GM19463 (cell line): ENCODE measurements around the gene RPUSD4.

ENCODE experiments used
- ATAC-seq: cut with Tn5 transposase; IDR thresholded peaks from one replicate; pipeline ENCODE4 v1.9.1; 2021; ENCODE audit warnings: mild to moderate bottlenecking, moderate library complexity; ENCODE audit not compliant: unreplicated experiment

Gene RPUSD4

DNA sequence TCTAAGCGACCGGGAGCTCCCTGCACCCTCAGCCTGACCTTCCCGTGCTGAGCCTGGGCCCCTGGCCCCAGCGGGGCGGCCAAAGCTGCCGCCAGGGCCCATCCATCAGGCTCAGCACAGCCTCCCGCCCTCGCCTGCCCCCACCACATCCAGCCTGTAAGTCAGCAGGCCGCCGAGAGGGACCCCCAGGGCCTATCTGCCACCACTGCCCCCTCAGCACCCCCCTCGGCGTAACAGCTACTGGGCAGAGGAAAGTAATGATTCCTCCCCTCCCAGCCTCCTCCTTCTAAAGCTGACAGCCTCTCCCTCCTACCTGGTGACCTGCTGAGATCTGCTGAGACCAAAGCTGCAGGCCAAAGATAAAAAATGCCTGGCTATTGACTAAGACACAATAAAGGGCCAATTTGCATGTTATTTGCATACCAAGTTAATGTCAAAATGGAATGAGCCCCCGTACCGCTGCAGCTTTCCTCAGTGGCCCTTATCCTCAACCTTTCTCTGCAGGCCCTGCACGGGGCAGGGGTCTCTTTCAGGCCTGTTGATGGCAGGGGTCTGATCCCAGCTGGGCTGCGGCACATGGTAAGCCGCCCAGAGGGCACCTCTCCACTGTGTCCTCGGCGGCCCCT, 51.6 kb downstream of the RPUSD4 start:
- no peak for ATAC-seq

DNA sequence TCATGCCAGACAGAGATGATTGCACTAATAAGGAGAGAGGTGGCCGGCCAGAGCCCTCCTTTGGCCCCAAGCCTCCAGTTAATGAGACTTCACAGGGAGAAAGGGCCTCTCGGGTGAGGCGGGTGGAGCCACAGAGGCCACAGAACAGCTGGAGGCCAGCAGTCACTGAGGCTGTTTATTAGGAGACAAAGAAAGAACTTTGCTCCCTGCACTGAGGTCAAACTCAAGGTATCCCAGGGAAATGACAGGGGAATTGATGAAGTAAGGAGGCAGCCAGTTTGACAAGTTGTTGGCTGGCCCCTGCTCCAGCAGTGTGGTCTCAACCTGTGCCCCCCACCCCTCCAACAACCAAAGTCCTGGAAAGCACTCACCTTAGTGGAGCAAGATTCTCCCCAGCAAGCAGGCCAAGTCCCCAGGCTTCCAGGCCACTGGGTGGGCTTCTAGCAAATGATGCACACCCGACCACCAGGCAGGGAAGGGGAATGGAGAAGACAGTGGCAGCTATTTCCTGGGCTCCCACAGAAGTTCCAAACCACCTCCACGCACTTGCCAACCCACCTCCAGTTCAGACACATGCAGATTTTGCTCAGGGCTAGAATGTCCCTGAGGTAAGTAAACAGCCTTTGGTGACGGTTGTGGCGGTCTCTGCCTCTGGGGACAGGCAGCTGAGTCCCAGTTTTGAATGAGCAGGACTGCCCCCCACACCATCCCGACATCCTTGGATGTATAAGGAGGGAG, 53.2 kb downstream of the RPUSD4 start:
- ATAC-seq, result no peak

DNA sequence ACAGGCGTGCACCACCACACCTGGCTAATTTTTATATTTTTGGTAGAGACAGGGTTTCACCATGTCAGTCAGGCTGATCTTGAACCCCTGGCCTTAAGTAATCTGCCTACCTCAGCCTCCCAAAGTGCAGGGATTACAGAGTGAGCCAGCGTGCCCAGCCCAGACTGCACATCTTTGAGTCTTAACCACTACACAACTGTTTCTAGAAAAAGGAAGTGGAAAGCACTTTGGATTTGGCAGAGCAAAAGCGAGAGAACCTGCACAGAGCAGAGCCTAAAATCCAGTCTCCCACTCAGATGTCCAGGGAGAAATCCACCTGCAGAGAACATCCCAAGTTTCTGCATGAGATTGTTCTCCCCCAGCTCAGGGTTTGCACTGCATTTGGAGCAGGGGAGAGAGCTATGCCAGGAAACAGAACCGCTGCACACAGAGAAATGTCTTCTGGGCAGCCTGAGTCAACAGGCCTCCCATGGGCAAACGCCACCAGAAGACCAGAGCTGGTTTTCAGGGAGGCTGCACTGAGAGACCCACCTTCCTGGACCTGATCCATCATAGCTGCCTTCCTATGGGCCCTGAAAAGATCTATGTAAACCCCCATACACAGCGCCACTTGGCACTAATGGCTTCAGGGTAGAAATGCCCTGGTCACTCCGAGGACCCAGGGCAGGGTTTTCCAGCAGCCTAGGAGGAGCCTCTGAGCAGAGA, 54.0 kb downstream of the RPUSD4 start:
- no peak for ATAC-seq

DNA sequence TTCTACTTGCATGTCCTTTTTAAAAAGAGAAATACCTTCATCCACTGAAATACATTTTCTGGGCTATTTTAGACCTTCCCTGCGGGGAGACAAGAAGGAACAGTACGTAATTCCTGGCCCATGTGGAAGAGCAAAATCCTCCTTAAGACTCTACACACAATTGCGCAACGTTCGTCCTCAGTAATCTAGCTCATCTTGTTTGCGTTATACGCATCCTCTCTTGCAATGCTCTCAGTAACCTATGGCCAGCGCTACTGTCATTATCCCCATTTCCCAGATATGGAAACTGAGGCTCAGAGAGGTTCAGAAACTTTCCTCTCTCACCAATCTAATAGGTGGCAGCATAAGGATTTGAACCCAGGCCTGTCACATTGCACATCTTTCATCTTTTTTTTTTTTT, 54.6 kb downstream of the RPUSD4 start:
- ATAC-seq, result no peak

DNA sequence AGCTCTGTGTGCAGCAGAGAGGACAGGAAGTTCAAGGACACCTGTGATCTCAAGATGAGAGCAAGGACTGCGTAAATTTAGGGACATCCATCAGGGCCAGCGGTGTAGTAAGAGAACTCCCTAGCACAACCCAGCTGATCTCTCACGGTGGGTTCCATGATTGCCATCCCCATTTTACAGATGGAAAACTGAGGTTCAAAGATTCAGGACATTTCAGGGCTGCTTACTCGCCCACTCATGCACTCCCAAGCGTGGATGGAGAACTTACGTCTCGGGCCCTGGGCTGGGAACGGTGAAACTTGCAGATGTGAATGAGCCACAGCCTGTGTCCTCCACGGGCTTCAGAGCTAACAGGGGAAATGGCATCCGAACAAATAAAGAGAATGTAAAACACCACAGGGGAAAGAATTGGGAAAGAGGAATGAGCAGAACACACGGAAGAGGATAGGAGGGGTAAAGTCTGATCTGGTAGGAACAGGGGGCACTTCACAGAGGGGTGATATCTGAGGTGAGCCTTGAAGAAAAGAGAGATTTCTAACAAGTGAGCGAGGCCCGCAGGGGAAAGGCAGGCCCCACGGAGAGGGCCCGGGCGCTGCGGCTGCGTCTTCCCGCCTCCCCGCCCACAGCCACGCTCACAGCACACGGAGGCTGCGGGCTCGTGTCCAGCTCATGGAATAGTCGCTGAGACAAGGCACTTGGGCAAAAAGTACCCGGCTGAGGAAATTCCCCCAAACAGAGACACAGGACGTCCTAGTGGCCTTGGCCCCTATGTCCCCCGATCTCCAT, 55.9 kb downstream of the RPUSD4 start:
- no peak for ATAC-seq

DNA sequence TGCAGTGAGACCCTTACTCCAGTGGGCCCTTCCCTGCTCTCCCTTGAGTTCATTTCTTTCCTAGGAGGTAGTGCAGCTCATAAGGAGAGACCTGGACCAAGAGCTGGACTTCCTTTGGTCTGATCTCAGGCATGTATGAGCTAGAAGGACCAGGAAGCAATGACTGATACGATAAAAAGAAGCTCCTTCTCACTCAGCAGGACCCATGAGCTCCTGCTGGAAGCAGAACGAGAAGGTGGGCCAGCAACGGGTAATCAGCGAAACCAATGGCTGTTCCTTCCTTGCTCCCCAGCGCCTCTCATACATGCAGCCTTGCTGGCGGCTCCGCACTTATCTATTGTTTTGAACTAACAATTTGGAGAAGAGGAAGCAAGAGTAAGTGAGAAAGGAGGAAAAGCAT, 56.8 kb downstream of the RPUSD4 start:
- ATAC-seq, result no peak

DNA sequence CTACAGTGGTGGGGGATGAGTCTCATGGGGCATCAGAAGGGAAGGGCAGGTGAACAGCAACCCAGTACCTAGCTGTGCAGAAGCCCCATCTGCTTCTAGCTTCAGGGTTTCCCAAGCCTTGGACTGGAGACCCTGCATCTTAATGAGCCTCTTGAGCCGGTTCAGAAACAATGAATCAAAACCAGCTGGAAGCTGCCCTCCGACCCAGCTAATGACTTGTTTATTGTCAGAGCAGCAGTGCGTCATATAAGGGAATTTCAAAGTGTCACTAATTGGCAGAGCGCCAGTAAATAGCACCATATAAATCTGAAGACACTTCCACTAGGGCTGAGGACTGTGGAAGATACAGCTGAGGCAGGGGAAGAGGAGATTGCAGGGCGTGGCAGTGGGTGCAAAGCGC, 57.5 kb downstream of the RPUSD4 start:
- ATAC-seq, result no peak

DNA sequence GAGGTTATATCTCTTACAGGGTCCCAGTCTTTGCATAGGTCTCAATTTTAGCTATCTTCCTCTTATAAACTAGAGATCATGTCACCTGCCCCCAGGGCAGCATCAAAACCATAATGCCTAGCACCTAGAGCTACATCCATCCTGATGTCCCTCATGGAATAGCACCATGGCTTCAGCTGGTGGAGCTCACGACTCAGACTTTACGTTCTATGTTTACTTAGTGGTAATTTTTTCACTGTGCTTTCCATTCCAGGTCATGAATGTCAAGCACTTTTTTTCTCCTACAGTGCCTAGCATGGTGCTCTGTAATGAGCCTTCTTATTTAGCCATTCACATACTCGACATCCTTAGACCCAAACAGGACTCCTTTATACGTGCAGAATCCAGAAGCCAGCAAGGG, 58.4 kb downstream of the RPUSD4 start:
- ATAC-seq, result no peak

DNA sequence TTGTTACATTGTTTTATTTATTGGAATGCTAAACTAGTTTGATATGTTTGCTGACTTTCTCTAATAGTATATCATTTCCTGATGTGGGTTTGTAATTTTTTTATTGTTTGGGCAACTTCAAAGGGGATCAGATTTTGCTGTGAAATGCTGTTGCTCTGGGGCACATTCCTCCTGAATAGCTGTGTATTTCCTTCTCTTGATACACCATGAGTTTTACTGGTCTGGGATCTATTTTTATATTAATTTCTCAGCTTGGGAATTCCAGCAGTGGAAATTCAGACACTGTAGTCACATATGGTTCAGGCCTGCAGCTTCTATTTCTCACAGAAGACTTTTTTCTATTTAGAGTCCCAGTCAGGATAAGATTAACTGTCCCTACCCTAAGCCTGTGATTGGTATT, 58.9 kb downstream of the RPUSD4 start:
- ATAC-seq, result no peak

DNA sequence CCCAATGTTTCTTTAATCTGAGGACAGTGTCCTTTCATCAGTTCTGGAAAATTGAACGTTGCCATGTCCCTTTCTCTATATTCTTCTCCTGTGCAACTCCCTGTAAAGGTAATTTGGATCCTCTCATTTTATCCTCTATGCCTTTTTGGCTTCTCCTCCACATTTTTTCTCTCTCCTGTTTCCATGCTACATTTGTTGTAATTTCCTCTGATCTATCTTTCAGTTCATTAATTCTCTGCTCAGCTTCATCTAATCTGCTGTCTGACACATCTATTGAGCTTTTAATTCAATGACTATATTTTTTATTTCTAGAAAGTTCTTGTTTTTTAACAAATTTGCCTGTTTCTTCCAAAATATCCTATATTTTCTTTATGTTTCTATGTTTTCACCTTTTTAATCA, 59.3 kb downstream of the RPUSD4 start:
- ATAC-seq, result no peak
